DMS53 (cell line): Measurements from ENCODE around the gene CFAP45.
"Not testable (repeated sequence)": the region's sequence is repeated elsewhere in the genome, so short reads cannot be mapped to it uniquely, and the experiment has no call there.

Experiments used
- DNase-seq: peaks from one replicate; lab custom pipeline; 2025; lab: John Stamatoyannopoulos, UW

Gene CFAP45

GRCh38 chr1:159904036-159904435, 4.1 kb upstream of the CFAP45 start:
- not testable (repeated sequence) for DNase-seq

GRCh38 chr1:159902541-159902940, 2.6 kb upstream of the CFAP45 start:
- no peak for DNase-seq

GRCh38 chr1:159900755-159901360, 893 bp upstream of the CFAP45 start:
- DNase-seq = no peak

- DNase-seq = not testable (repeated sequence)
These were observed 331 bp downstream of the CFAP45 start for GRCh38 chr1:159899634-159900033.

GRCh38 chr1:159898527-159898926, 1.4 kb downstream of the CFAP45 start:
- no peak for DNase-seq

- DNase-seq = no peak
These were observed 2.0 kb downstream of the CFAP45 start for GRCh38 chr1:159897962-159898361.

GRCh38 chr1:159896546-159896930, 3.4 kb downstream of the CFAP45 start:
- DNase-seq = no peak

GRCh38 chr1:159895836-159896545, 4.0 kb downstream of the CFAP45 start:
- peak; percentile 18 for DNase-seq

- DNase-seq = no peak
These were observed 4.7 kb downstream of the CFAP45 start for GRCh38 chr1:159895286-159895685.

- peak; percentile 44 for DNase-seq
These were observed 7.0 kb downstream of the CFAP45 start for GRCh38 chr1:159892944-159893343.

- peak; percentile 94 for DNase-seq
These were observed 8.4 kb downstream of the CFAP45 start for GRCh38 chr1:159891275-159892157.

GRCh38 chr1:159890390-159890789, 9.6 kb downstream of the CFAP45 start:
- DNase-seq = no peak

- DNase-seq = peak; percentile 78
These were observed 10.1 kb downstream of the CFAP45 start for GRCh38 chr1:159889821-159890252.

GRCh38 chr1:159889202-159889601, 10.8 kb downstream of the CFAP45 start:
- no peak for DNase-seq

GRCh38 chr1:159884296-159884695, 15.7 kb downstream of the CFAP45 start:
- DNase-seq = no peak

GRCh38 chr1:159883134-159883533, 16.8 kb downstream of the CFAP45 start:
- no peak for DNase-seq

- peak; percentile 42 for DNase-seq
These were observed 17.5 kb downstream of the CFAP45 start for GRCh38 chr1:159882527-159882862.

GRCh38 chr1:159881622-159882526, 18.1 kb downstream of the CFAP45 start:
- peak; percentile 99 for DNase-seq

- no peak for DNase-seq
These were observed 19.5 kb downstream of the CFAP45 start for GRCh38 chr1:159880430-159880829.

- no peak for DNase-seq
These were observed 20.0 kb downstream of the CFAP45 start for GRCh38 chr1:159879977-159880376.

- no peak for DNase-seq
These were observed 20.8 kb downstream of the CFAP45 start for GRCh38 chr1:159879136-159879535.
